ENCODE data around the gene CCDC39. TPM values are rescaled to one million over a fixed set of nuclear protein-coding genes. Genes with fewer than 3 reads are reported as not detected.

CCDC39 gene
- total and polyA plus RNA-seq, 9 of the 15 experiments (the other 6 are each of a cell fraction or from before 2014, with no cell fraction given), result not detected

- TF ChIP-seq E2F6 (IDR thresholded peaks at IDR 0.05; ENCODE audit: borderline replicate concordance in 1 of 2, extremely low read depth in 1 of 2, insufficient read depth in 1 of 2, insufficient read length in 1 of 2, low read depth in 1 of 2, low read length in 1 of 2, poor library complexity in 1 of 2, severe bottlenecking in 1 of 2) (peak in 1 of 2 experiments; percentile 15), NBN (IDR thresholded peaks at IDR 0.05; ENCODE audit: low read depth) (no peak)
Measured at GRCh38 chr3:180679178-180680096, at the start of gene CCDC39 (continued).

DNA sequence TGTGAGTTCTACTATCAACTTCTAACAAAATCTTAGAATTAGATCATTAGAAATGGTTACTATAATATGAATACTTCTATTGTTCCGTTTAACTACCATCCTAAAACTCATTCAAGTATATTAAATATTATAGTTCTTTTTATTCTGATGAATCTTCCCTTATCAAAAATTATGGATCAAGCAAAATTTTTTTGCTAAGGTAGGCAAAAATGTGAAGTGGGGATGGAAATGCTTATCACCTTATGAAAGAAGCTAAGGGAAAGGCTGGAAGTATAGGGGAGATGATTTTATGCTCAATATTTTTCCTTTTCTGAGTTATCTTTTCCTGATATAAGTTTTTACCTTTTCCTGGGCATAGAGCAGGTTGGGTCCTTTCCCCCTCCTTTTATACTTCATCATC, 40.7 kb upstream of the CCDC39 start:
- CTCF ChIA-PET (ENCODE audit: low intra/inter-chr PET ratio), result no interaction called here
- in situ Hi-C loops (cut with MboI), result no loop called here
- Histone ChIP-seq H4K20me1 (replicated peaks; ENCODE audit: control insufficient read depth, insufficient read depth, low read length) (no peaks in the 10 kb centered on the region), H3K9me3 (replicated peaks; ENCODE audit: control insufficient read depth, insufficient read depth, low read depth, low read length) (0 out of 2 replicates have a peak, but pooled peaks cover 1% of the 10 kb centered on the region), H3K4me3 (no peak overlapping the region), H3K79me2 (ENCODE audit: control insufficient read depth, insufficient read depth, low read length) (no peaks in the 10 kb centered on the region), H2AFZ (ENCODE audit: low read depth, low read length) (no peak overlapping the region), H3K4me1 (replicated peaks in 1 of 2; ENCODE audit: control insufficient read depth in 2 of 2, insufficient read depth in 2 of 2, low read length in 2 of 2) (no peaks in the 10 kb centered on the region), H3K9me1 (ENCODE audit: control insufficient read depth, insufficient read depth, low read length) (no peaks in the 10 kb centered on the region), H3K36me3 (ENCODE audit: control insufficient read depth, insufficient read depth, low read length) (no peaks in the 10 kb centered on the region), H3K27ac (ENCODE audit: extremely low read depth, low read depth, low read length) (no peak overlapping the region), H3K4me2 (ENCODE audit: insufficient read depth, low read length) (no peak overlapping the region), H3K27me3 (ENCODE audit: control insufficient read depth in 2 of 2, insufficient read depth in 2 of 2, low read length in 2 of 2) (no peaks in the 10 kb centered on the region), H3K9ac (ENCODE audit: insufficient read depth in 1 of 2, low read depth in 2 of 2, low read length in 2 of 2) (no peak overlapping the region)
- POLR2A ChIA-PET, result no interaction called here
- no TSS peak for BruUV-seq (replicated peaks)
- WGBS (ENCODE audit: insufficient coverage, low coverage, missing lambda C conversion rate), result 0% methylated on average over 1 of the region's 1 CpG
- intact Hi-C loops (cut with micrococcal nuclease), result no loop called here
- ATAC-seq (no peak), DNase-seq (ENCODE audit: extremely low read depth in 1 of 4, low spot score in 3 of 4) (no peak), FAIRE-seq (no peak)
- no peak for TF ChIP-seq EWSR1 (IDR thresholded peaks at IDR 0.05; ENCODE audit: borderline replicate concordance, low read depth, partially characterized antibody)
- TF ChIP-seq MAFF (IDR thresholded peaks at IDR 0.05; ENCODE audit: low read length), result 0 out of 2 replicates have a peak, but pooled peaks have one; percentile 14

Measured in K562 (cell line).